H9 (cell line): ENCODE data around the gene FUT4. TPM values are rescaled to one million over a fixed set of nuclear protein-coding genes. Genes with fewer than 3 reads are reported as not detected.

ENCODE experiments used
- DNase-seq: peaks from one replicate; pipeline ENCODE4 v3.0.0-alpha.2; 2017
- H2AFZ ChIP-seq: one replicate; pipeline ENCODE4 v1.6.1; 2013; ENCODE audit warnings: mild to moderate bottlenecking, low read length, control low read depth, moderate library complexity
- H2AK5ac ChIP-seq: 2 replicates; pipeline ENCODE4 v1.6.1; 2013; ENCODE audit warnings: low read length, control low read depth, mixed read lengths; ENCODE audit not compliant: insufficient read length
- H2BK120ac ChIP-seq: one replicate; pipeline ENCODE4 v1.6.1; 2013; ENCODE audit warnings: low read depth, mild to moderate bottlenecking, low read length, control low read depth, inconsistent platforms; ENCODE audit not compliant: poor library complexity, severe bottlenecking
- H2BK12ac ChIP-seq: 2 replicates; pipeline ENCODE4 v1.6.1; 2013; ENCODE audit warnings: low read length, control low read depth, mixed read lengths, low read depth; ENCODE audit not compliant: insufficient read length
- H2BK15ac ChIP-seq: 2 replicates; pipeline ENCODE4 v1.6.1; 2013; ENCODE audit warnings: low read depth, low read length, control low read depth
- H2BK20ac ChIP-seq: one replicate; pipeline ENCODE4 v1.6.1; 2013; ENCODE audit warnings: low read depth, mild to moderate bottlenecking, low read length, control low read depth, inconsistent platforms; ENCODE audit not compliant: poor library complexity, severe bottlenecking
- H2BK5ac ChIP-seq: 2 replicates; pipeline ENCODE4 v1.6.1; 2013; ENCODE audit warnings: low read length, control low read depth, mixed read lengths; ENCODE audit not compliant: insufficient read length
- H3K14ac ChIP-seq: 2 replicates; pipeline ENCODE4 v1.6.1; 2013; ENCODE audit warnings: low read length, control low read depth; ENCODE audit not compliant: insufficient read depth
- H3K18ac ChIP-seq: 2 replicates; pipeline ENCODE4 v1.6.1; 2013; ENCODE audit warnings: low read depth, mild to moderate bottlenecking, mixed read lengths, low read length, control low read depth; ENCODE audit not compliant: insufficient read length
- H3K23ac ChIP-seq: 2 replicates; pipeline ENCODE4 v1.6.1; 2013; ENCODE audit warnings: low read length, control low read depth, mixed read lengths, low read depth; ENCODE audit not compliant: insufficient read length
- H3K23me2 ChIP-seq: 2 replicates; pipeline ENCODE4 v1.6.1; 2013; ENCODE audit warnings: low read depth, mild to moderate bottlenecking, mixed read lengths, low read length, control low read depth; ENCODE audit not compliant: insufficient read length, poor library complexity, severe bottlenecking
- H3K27ac ChIP-seq: 2 replicates; pipeline ENCODE4 v1.5.1; 2013; ENCODE audit warnings: low read length, control low read depth, mixed read lengths, low read depth; ENCODE audit not compliant: insufficient read length
- H3K27me3 ChIP-seq: 2 replicates; pipeline ENCODE4 v1.6.1; 2013; ENCODE audit warnings: low read length, control low read depth, inconsistent platforms; ENCODE audit not compliant: insufficient read depth
- H3K4ac ChIP-seq: 2 replicates; pipeline ENCODE4 v1.6.1; 2013; ENCODE audit warnings: low read depth, mild to moderate bottlenecking, control low read depth, inconsistent platforms, low read length, moderate library complexity
- H3K4me1 ChIP-seq: 2 replicates; pipeline ENCODE4 v1.6.1; 2013; ENCODE audit warnings: low read length, control low read depth, inconsistent platforms; ENCODE audit not compliant: insufficient read depth
- H3K4me2 ChIP-seq: 2 replicates; pipeline ENCODE4 v1.6.1; 2013; ENCODE audit warnings: low read length, control low read depth, mixed read lengths; ENCODE audit not compliant: insufficient read length, insufficient read depth
- H3K56ac ChIP-seq: 2 replicates; pipeline ENCODE4 v1.6.1; 2013; ENCODE audit warnings: low read depth, mild to moderate bottlenecking, mixed read lengths, low read length, control low read depth; ENCODE audit not compliant: insufficient read length
- H3K79me1 ChIP-seq: 2 replicates; pipeline ENCODE4 v1.6.1; 2013; ENCODE audit warnings: low read depth, mild to moderate bottlenecking, moderate library complexity, low read length, control low read depth, inconsistent platforms; ENCODE audit not compliant: insufficient read depth, poor library complexity, severe bottlenecking
- H3K79me2 ChIP-seq: 2 replicates; pipeline ENCODE4 v1.6.1; 2013; ENCODE audit warnings: low read length, control low read depth, inconsistent platforms; ENCODE audit not compliant: insufficient read depth
- H3K9ac ChIP-seq: 2 replicates; pipeline ENCODE4 v1.6.1; 2013; ENCODE audit warnings: low read length, control low read depth, mixed read lengths; ENCODE audit not compliant: insufficient read length; ENCODE audit errors: extremely low read depth
- H3K9me3 ChIP-seq: one replicate; pipeline ENCODE4 v1.6.1; 2013; ENCODE audit warnings: low read depth, low read length, inconsistent platforms; ENCODE audit not compliant: control insufficient read depth
- H3T11ph ChIP-seq: one replicate; pipeline ENCODE4 v1.6.1; 2013; ENCODE audit warnings: mild to moderate bottlenecking, low read length, control low read depth, inconsistent platforms
- H4K20me1 ChIP-seq: one replicate; pipeline ENCODE4 v1.6.1; 2013; ENCODE audit not compliant: control insufficient read depth, insufficient read length, insufficient read depth
- H4K5ac ChIP-seq: 2 replicates; pipeline ENCODE4 v1.6.1; 2013; ENCODE audit warnings: low read depth, mild to moderate bottlenecking, mixed read lengths, low read length, control low read depth; ENCODE audit not compliant: insufficient read length
- H4K8ac ChIP-seq: replicated peaks from 2 replicates; pipeline ENCODE4 v1.6.1; 2013; ENCODE audit warnings: low read length, control low read depth, mixed read lengths, low read depth; ENCODE audit not compliant: insufficient read length
- H4K91ac ChIP-seq: 2 replicates; pipeline ENCODE4 v1.6.1; 2013; ENCODE audit warnings: low read depth, mild to moderate bottlenecking, moderate library complexity, mixed read lengths, low read length, control low read depth; ENCODE audit not compliant: insufficient read length
- H3K27ac Mint-ChIP-seq, 3 experiments: 2 replicates in 2 of 3; 3 replicates in 1 of 3; pipeline ENCODE4 v1.8.0; 2020 to 2021; ENCODE audit warnings: mixed read lengths in 3 of 3, mild to moderate bottlenecking in 1 of 3, moderate library complexity in 1 of 3
- H3K27me3 Mint-ChIP-seq: 2 replicates; pipeline ENCODE4 v1.8.0; 2021; ENCODE audit warnings: low read depth, mild to moderate bottlenecking, moderate library complexity, mixed read lengths
- H3K36me3 Mint-ChIP-seq, 3 experiments: 2 replicates in 2 of 3; 3 replicates in 1 of 3; pipeline ENCODE4 v1.8.0; 2020 to 2021; ENCODE audit warnings: low read depth in 3 of 3, mixed read lengths in 3 of 3; ENCODE audit not compliant: insufficient read depth in 1 of 3
- H3K4me1 Mint-ChIP-seq, 2 experiments: 2 replicates each; pipeline ENCODE4 v1.8.0; 2020; ENCODE audit warnings: mixed read lengths in 2 of 2
- H3K4me3 Mint-ChIP-seq, 2 experiments: 2 replicates in 1 of 2; 3 replicates in 1 of 2; pipeline ENCODE4 v1.8.0; 2020 to 2021; ENCODE audit warnings: mild to moderate bottlenecking in 2 of 2, mixed read lengths in 2 of 2, moderate library complexity in 1 of 2
- H3K9me3 Mint-ChIP-seq, 2 experiments: 2 replicates in 1 of 2; 3 replicates in 1 of 2; pipeline ENCODE4 v1.8.0; 2020; ENCODE audit warnings: mild to moderate bottlenecking in 2 of 2, mixed read lengths in 2 of 2, moderate library complexity in 1 of 2
- CTCF ChIP-seq: fragments of 200-600 bp; sonication (generic); conservative IDR thresholded peaks from 3 replicates; pipeline ENCODE4 v1.8.0; 2021; ENCODE audit warnings: antibody characterized with exemption, mild to moderate bottlenecking
- WGBS: extraction: QIAGEN DNeasy Blood & Tissue Kit; methylation state at CpG from one replicate; pipeline ENCODE4 v1.1.7; 2013; ENCODE audit warnings: missing lambda C conversion rate, low lambda C conversion rate, mixed read lengths; ENCODE audit not compliant: insufficient read length; ENCODE audit errors: extremely low coverage; 5-methylcytosine and 5-hydroxymethylcytosine counted together
- total RNA-seq: library from RNA; stranded (reverse); gene quantifications from 2 replicates; pipeline ENCODE4 v1.2.1, GENCODE V29; 2021

FUT4 gene
- total RNA-seq, 1 experiment from 2014 or later: 5.3 TPM

- Histone ChIP-seq H3K18ac (no peak overlapping the region), H3K23me2 (no peaks in the 10 kb centered on the region), H3K9me3 (no peaks in the 10 kb centered on the region), H2BK5ac (no peak overlapping the region), H2AFZ (no peak overlapping the region), H3K4me1 (no peaks in the 10 kb centered on the region), H2BK15ac (no peak overlapping the region), H3K79me2 (no peaks in the 10 kb centered on the region), H3K27ac (no peak overlapping the region), H3K14ac (no peak overlapping the region), H3K4me2 (no peak overlapping the region), H4K8ac (no peak overlapping the region), H3K56ac (no peak overlapping the region), H3K4ac (no peak overlapping the region), H4K5ac (no peak overlapping the region), H3K79me1 (no peaks in the 10 kb centered on the region), H4K91ac (no peak overlapping the region), H3T11ph (no peak overlapping the region), H2BK120ac (no peak overlapping the region), H3K23ac (no peak overlapping the region), H3K9ac (no peak overlapping the region), H2AK5ac (no peak overlapping the region), H4K20me1 (no peaks in the 10 kb centered on the region), H2BK20ac (no peak overlapping the region), H3K27me3 (no peaks in the 10 kb centered on the region), H2BK12ac (no peak overlapping the region)
- Mint-ChIP-seq H3K27me3 (peaks cover 23% of the 10 kb centered on the region), H3K27ac (no peak overlapping the region), H3K9me3 (no peaks in the 10 kb centered on the region), H3K4me3 (no peak overlapping the region), H3K36me3 (no peaks in the 10 kb centered on the region), H3K4me1 (peaks cover 0 to 3% of the 10 kb centered on the region in 2 experiments; a peak in 2 of 4 replicates)
- no peak for DNase-seq
- TF ChIP-seq CTCF: no peak
- no CpG with 5 or more reads among the region's 4 CpGs for WGBS
Observed at GRCh38 chr11:94526645-94527438, 16.9 kb upstream of the FUT4 start.
